T-helper 17 cell (primary cell): ENCODE results near the gene SRRM1. TPM values are rescaled to one million over a fixed set of nuclear protein-coding genes. Genes with fewer than 3 reads are reported as not detected.
"Not testable (repeated sequence)": the region's sequence is repeated elsewhere in the genome, so short reads cannot be mapped to it uniquely, and the experiment has no call there.

ENCODE experiments used
- ATAC-seq: fragments of 150-1000 bp; cut with Tn5 transposase; 2 replicates; pipeline ENCODE4 v1.10.0; 2021; ENCODE audit warnings: mild to moderate bottlenecking, moderate library complexity
- DNase-seq, 3 donors: peaks; one replicate each; pipeline versions ENCODE4 v3.0.0 to v3.0.0-alpha.2; 2020 to 2021
- H3K9me3 ChIP-seq: one replicate; pipeline ENCODE4 v1.7.0; 2013; ENCODE audit warnings: low read length, mild to moderate bottlenecking; ENCODE audit not compliant: control insufficient read depth, poor library complexity, severe bottlenecking
- H3K27ac Mint-ChIP-seq: one replicate; pipeline ENCODE4 v1.8.0; 2022; ENCODE audit warnings: mild to moderate bottlenecking, moderate library complexity, mixed read lengths
- H3K27me3 Mint-ChIP-seq: one replicate; pipeline ENCODE4 v1.8.0; 2022; ENCODE audit warnings: mixed read lengths
- H3K36me3 Mint-ChIP-seq: one replicate; pipeline ENCODE4 v1.8.0; 2022; ENCODE audit warnings: low read depth, mixed read lengths
- H3K4me1 Mint-ChIP-seq: one replicate; pipeline ENCODE4 v1.8.0; 2022; ENCODE audit warnings: mild to moderate bottlenecking, mixed read lengths
- H3K4me3 Mint-ChIP-seq: one replicate; pipeline ENCODE4 v1.8.0; 2022; ENCODE audit warnings: mild to moderate bottlenecking, moderate library complexity, mixed read lengths
- total RNA-seq, 4 donors: library from RNA in 2 of 4; stranded (reverse) in 2 of 4; gene quantifications; one replicate each; pipeline ENCODE4 v1.2.3 and lab custom pipeline; 2022 to 2026

The SRRM1 gene
- total RNA-seq, 2 donors from 2014 or later: 289 to 319 TPM

DNA sequence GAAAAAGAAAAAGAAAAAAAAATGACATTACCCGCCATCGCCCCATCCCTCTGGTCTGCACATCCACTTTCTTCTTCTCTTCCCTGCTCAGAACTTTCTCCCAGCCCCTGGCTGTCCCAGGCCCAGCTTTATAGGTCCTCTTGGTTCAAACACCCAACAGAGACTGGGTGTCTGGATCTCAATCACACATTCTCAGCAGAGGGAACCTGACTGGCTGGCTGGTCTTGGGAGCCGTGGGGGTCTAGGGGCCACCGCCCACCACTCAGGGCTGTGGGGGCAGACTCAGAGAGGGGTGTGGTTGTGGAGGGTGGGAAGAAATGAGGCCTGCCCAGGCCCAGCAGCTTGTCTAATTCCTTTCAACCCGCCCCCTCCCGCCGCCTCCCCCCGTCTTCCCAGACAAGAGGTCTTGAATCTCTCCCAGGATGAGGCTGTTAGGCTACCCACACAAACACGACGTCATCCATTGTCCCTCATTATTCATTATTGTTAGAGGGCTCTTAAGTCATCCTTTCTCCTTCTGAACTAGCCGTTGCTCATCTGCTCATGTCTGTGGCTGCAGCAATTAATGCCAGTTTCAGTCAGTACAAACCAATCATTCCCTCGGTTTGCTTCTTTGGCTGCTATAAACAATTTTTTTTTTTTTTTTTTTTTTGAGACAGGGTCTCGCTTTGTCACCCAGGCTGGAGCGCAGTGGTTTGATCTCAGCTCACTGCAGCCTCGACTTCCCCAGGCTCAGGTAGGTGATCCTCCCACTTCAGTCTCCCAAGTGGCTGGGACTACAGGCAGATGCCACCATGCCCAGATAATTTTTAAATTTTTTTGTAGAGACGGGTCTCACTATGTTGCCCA is 61.5 kb downstream of the SRRM1 start:
- H3K36me3 Mint-ChIP-seq: no peaks in the 10 kb centered on the region
- no peaks in the 10 kb centered on the region for H3K9me3 ChIP-seq
- ATAC-seq (no peak), DNase-seq (no peak)
- H3K4me1 Mint-ChIP-seq: peaks cover 14% of the 10 kb centered on the region
- peak overlapping the region; percentile 32 for H3K27ac Mint-ChIP-seq
- peak overlapping the region; percentile 19 for H3K4me3 Mint-ChIP-seq
- H3K27me3 Mint-ChIP-seq: no peaks in the 10 kb centered on the region

DNA sequence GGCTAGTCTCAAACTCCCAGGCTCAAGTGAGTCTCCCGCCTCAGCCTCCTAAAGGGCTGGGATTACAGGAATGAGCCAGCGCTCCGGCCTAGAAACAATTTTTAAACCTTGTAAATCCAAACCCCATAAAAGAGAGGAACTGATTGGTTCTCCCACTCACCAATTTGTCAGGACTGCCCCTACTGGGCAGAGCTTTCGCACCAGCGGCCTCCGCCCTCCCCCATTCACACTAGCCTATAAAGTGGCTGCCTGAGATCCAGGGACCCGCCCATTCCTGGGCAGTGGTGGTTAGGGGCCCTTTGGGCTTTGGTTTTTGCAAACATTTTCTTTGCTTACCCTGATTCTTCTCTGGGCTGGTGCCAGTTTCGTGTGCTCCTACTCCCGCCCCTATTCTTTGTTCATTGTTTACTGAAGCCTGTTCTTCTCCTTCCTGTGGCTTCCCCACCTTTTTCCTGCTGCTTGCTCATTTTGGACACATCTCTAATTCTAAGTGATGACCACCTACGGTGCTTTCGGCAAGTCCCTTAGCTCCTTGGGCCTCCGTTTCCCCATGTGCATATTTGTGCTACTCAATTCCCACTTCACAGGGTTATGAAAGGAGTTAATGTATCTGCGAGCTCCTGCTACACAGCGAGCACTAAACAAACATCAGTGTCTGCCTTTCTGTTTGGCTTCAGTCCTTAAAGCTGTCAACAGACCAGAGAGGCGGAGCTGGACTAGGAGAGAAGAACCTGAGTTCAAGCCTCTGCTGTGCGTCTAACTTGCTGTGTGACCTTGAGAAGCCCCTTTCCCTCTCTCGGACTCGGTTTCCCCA is 62.4 kb downstream of the SRRM1 start:
- peak overlapping the region; percentile 32 for H3K27ac Mint-ChIP-seq
- H3K4me1 Mint-ChIP-seq: peaks cover 20% of the 10 kb centered on the region
- H3K4me3 Mint-ChIP-seq: no peak overlapping the region
- no peaks in the 10 kb centered on the region for H3K9me3 ChIP-seq
- H3K36me3 Mint-ChIP-seq: no peaks in the 10 kb centered on the region
- DNase-seq (no peak), ATAC-seq (peak; percentile 84)
- no peaks in the 10 kb centered on the region for H3K27me3 Mint-ChIP-seq

DNA sequence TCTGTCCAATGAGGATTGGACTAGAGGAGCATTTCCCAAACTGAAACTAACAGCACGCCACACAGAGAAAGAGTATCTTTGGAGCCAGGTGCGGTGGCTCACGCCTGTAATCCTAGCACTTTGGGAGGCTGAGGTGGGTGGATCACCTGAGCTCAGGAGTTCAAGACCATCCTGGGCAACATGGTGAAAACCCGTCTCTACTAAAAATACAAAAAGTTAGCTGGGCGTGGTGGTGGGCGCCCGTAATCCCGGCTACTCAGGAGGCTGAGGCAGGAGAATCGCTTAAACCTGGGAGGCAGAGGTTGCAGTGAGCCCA is 62.9 kb downstream of the SRRM1 start:
- Mint-ChIP-seq H3K27ac (peak overlapping the region; percentile 32), H3K4me1 (peaks cover 20% of the 10 kb centered on the region)
- H3K4me3 Mint-ChIP-seq, H3K36me3 Mint-ChIP-seq, DNase-seq, H3K9me3 ChIP-seq, H3K27me3 Mint-ChIP-seq, ATAC-seq: not testable (repeated sequence)

DNA sequence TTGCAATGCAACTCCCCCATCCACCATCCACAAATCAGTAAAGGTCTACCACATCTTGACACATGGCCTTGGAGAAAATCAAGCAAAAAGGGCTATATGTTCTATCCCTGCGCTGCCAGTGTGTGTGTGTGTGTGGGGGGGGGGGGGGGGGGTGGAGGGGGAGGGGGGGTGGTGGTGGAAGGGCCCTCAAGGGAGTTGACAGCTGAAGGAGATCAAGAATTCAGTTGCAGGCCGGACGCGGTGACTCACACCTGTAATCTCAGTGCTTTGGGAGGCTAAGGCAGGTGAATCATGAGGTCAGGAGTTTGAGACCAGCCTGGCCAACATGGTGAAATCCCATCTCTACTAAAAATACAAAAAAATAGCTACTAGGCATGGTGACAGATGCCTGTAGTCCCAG is 64.6 kb downstream of the SRRM1 start:
- no peaks in the 10 kb centered on the region for H3K9me3 ChIP-seq
- Mint-ChIP-seq H3K36me3 (no peaks in the 10 kb centered on the region), H3K27ac (peak overlapping the region; percentile 57), H3K4me3 (no peak overlapping the region), H3K27me3 (no peaks in the 10 kb centered on the region), H3K4me1 (peaks cover 20% of the 10 kb centered on the region)
- no peak for DNase-seq
- ATAC-seq: no peak

DNA sequence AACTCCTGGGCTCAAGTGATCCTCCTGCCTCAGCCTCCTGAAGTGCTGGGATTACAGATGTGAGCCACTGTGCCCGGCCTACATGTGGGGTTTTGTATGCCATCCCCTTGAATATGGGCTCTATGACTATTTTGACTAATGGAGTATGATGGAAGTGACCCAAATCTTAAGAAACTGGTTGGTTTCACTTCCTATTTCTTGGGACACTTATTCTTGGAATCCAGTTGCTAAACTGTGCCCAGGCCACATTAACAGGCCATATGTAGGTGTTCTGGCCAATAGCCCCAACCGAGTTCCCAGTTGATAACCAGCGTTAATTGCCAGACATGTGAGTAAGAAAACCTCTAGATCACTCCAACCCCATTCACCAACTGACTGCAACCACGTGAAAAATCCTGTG is 65.8 kb downstream of the SRRM1 start:
- no peak overlapping the region for H3K27ac Mint-ChIP-seq
- no peak for ATAC-seq

DNA sequence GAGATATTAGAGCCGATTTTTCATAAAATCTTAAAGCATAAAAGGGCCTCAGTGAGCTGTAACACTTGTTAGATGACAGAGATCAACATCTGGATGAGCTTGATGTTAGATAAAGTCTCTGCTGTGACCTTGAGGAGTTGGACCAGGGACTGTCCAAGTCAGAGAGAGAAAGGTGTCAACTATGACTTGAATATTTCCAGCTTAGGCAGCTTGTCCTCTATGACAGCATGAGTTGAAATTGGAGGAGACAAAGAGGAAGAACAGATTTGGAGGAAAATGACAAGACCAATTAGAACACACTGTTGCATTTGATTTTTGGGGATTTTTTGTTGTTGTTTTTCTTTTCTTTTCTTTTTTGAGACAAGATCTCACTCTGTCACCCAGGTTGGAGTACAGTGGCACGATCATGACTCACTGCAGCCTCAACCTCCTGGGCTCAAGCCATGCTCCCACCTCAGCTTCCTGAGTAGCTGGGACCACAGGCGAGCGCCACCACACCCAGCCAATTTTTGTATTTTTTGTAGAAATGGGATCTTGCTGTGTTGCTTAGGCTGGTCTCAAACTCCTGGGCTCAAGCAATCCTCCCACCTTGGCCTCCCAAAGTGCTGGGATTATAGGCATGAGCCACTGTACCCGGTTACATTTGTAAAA is 66.8 kb downstream of the SRRM1 start:
- Mint-ChIP-seq H3K36me3 (peaks cover 2% of the 10 kb centered on the region), H3K27me3 (no peaks in the 10 kb centered on the region), H3K4me3 (peak overlapping the region; percentile 25), H3K4me1 (peaks cover 22% of the 10 kb centered on the region), H3K27ac (peak overlapping the region; percentile 16)
- DNase-seq: no peak
- H3K9me3 ChIP-seq: no peaks in the 10 kb centered on the region
- peak; percentile 62 for ATAC-seq

More for the DNA sequence above, 65.8 kb downstream of the SRRM1 start:
- H3K9me3 ChIP-seq: no peaks in the 10 kb centered on the region
- Mint-ChIP-seq H3K4me1 (peaks cover 23% of the 10 kb centered on the region), H3K27me3 (no peaks in the 10 kb centered on the region), H3K4me3 (no peak overlapping the region), H3K36me3 (peaks cover 2% of the 10 kb centered on the region)
- no peak for DNase-seq

DNA sequence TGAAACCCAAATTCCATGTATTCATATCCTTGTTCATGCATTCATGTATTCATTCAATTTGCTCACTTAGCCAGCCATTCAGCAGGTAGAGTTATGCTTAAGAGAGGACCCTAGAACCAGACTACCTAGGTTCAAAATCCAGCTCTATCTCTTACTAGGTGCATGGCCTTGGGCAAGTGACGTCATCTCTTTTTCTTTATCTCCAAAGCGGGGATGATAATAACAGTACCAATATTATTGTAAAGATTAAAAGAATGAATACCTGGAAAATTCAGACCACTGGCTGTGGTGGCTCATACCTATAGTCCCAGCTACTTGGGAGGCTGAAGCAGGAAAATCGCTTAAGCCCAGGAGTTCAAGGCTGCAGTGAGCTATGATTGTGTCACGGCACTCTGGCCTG is 68.2 kb downstream of the SRRM1 start:
- no peaks in the 10 kb centered on the region for H3K27me3 Mint-ChIP-seq
- no peak overlapping the region for H3K4me3 Mint-ChIP-seq
- no peaks in the 10 kb centered on the region for H3K9me3 ChIP-seq
- H3K27ac Mint-ChIP-seq: no peak overlapping the region
- peaks cover 2% of the 10 kb centered on the region for H3K36me3 Mint-ChIP-seq
- peaks cover 17% of the 10 kb centered on the region for H3K4me1 Mint-ChIP-seq
- ATAC-seq: no peak
- no peak for DNase-seq

DNA sequence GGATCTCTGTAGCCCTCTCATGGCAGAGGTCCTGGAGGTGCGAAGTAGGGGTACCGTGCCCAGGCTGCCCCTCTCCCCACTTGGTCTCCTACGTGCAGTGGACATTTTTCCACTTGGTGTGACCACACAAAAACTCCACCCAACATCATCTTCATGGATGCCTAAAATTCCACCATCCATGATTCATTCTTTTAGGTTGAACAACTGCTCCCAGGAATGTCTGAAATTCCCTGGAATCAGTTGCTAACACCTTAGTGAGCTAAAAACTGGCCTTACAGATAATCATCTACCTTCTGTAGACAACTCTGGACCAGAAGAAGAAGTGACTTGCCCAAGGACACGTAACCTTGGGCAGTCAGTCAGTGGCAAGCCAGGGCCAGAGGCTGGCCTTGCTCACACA is 70.1 kb downstream of the SRRM1 start:
- Mint-ChIP-seq H3K27me3 (no peaks in the 10 kb centered on the region), H3K4me1 (peaks cover 15% of the 10 kb centered on the region), H3K4me3 (no peak overlapping the region), H3K27ac (no peak overlapping the region), H3K36me3 (peaks cover 2% of the 10 kb centered on the region)
- ATAC-seq: no peak
- H3K9me3 ChIP-seq: no peaks in the 10 kb centered on the region
- no peak for DNase-seq

DNA sequence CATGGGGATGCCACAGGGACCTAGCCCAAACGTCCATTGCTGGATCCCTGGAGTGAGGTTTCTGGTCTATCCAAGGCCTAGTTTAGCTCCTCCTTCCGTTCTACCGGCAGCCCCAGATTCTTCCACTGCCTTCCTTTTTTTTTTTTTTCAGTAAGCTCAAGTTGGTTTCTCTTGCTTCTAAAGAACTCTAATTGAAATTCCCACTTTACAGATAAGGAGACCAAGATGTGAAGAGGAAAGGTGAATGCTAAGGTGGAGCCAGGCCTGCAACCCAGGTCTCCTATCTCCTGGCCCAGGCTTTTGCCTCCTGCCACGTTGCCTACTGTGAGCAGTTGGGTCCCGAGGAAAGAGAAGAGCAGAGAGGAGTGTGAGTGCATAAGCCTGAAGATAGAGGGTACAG is 70.6 kb downstream of the SRRM1 start:
- Mint-ChIP-seq H3K27me3 (no peaks in the 10 kb centered on the region), H3K4me3 (no peak overlapping the region), H3K27ac (no peak overlapping the region), H3K4me1 (peaks cover 15% of the 10 kb centered on the region), H3K36me3 (peaks cover 2% of the 10 kb centered on the region)
- no peaks in the 10 kb centered on the region for H3K9me3 ChIP-seq
- ATAC-seq (no peak), DNase-seq (no peak)

DNA sequence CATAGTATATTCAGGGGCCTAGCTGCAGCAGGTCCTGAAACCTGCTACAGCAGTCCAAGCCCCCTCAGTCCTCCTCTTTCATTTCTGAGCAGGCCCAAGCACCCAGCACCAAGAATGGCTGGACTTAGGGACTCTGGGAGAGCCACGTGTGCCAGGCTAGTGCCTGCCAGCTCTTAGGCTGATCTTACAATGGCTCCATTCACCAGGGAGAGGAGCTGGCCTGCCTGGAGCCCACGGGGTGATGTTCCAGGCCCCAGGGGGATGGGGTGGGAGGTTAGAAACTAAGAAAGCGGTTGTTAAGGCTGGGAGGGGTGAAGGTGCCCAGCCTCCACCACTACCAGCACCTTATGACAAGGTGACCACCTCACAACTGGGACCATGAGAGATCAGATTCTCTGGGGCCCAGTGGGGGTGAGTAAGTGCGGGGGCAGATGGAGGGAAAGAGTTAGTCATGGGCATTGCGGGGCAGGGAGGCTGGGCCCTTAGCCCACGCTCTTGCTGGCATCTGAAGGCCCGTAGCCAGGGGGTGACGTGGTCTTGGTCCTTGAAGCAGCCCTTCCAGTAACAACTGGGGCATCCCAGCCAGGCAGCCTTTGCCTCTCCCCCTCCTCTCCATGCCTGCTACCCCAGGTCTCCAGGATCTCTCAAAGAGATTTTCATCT is 71.9 kb downstream of the SRRM1 start:
- no peaks in the 10 kb centered on the region for H3K9me3 ChIP-seq
- no peaks in the 10 kb centered on the region for H3K27me3 Mint-ChIP-seq
- no peak for ATAC-seq

DNA sequence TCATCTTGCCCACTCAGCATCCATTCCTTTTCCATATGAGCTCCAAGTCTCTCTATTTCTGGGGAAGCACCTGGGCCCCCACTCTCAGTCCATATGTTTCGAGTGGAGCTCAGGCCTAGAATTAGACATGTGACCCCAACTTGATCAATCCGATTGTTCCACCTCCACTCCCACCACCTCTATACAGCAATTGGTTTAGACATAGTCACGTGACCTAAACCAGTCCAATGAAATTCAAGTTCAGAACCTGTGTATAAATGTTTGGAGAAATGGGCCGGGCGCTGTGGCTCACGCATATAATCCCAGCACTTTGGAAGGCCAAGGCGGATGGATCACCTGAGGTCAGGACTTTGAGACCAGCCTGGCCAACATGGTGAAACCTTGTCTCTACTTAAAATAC is 72.6 kb downstream of the SRRM1 start:
- Mint-ChIP-seq H3K4me3 (no peak overlapping the region), H3K4me1 (peaks cover 4% of the 10 kb centered on the region), H3K27ac (no peak overlapping the region), H3K36me3 (peaks cover 2% of the 10 kb centered on the region), H3K27me3 (no peaks in the 10 kb centered on the region)
- no peak for DNase-seq
- no peaks in the 10 kb centered on the region for H3K9me3 ChIP-seq
- no peak for ATAC-seq

More for the DNA sequence above, 71.9 kb downstream of the SRRM1 start:
- no peak overlapping the region for H3K4me3 Mint-ChIP-seq
- DNase-seq: no peak
- peaks cover 7% of the 10 kb centered on the region for H3K4me1 Mint-ChIP-seq
- no peak overlapping the region for H3K27ac Mint-ChIP-seq
- peaks cover 2% of the 10 kb centered on the region for H3K36me3 Mint-ChIP-seq

DNA sequence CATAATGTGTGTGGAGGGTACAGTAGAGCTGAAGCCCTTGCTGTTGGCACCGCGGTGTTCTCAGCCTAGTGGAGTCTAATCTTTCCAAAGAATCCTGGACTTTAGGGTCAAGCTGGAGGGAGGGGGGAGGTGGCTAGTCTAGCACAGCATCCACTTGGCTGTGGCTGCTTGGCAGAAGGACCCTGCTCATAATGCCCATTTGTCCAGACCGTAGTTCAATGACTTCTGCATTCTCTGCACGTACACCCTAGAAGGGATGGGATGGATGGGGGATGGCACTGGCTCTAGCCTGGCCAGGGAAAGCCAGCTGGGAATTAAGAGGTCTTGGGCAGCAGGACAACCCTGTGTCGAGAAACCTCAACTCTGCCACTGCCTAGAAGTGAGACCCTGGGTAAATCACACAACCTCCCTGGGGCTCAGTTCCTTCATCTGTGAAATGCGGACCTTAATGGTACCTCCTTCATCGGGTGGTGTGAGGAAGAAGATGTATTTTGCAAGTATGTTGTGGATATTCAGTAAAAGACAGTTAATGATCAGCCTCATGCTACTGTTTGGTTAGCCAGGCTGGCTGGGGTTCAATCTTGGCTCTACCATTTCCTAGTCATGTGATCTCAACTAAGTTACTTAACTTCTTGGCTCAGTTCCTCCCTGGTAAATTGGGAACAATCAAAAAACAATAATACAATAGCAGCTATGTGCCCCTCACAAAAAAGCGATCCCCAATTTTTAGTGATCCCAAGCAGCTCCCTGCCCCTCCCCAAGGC is 75.0 kb downstream of the SRRM1 start:
- H3K36me3 Mint-ChIP-seq: peaks cover 3% of the 10 kb centered on the region
- DNase-seq (no peak), ATAC-seq (no peak)
- peaks cover 4% of the 10 kb centered on the region for H3K4me1 Mint-ChIP-seq
- no peaks in the 10 kb centered on the region for H3K27me3 Mint-ChIP-seq
- no peaks in the 10 kb centered on the region for H3K9me3 ChIP-seq
- no peak overlapping the region for H3K4me3 Mint-ChIP-seq
- no peak overlapping the region for H3K27ac Mint-ChIP-seq
